Fibroblast of the conjunctiva (primary cell): Measurements from ENCODE around the gene SEC14L5.

Source experiments
- DNase-seq: peaks from one replicate; pipeline ENCODE4 v3.0.0-alpha.2; 2010; ENCODE audit warnings: low read depth

Gene SEC14L5

GRCh38 chr16:5012887-5013286, 54.8 kb downstream of the SEC14L5 start:
- DNase-seq, result no peak

GRCh38 chr16:5015351-5015750, 57.2 kb downstream of the SEC14L5 start:
- DNase-seq, result no peak

- no peak for DNase-seq
Measured at GRCh38 chr16:5015887-5016286, 57.8 kb downstream of the SEC14L5 start.

- no peak for DNase-seq
Measured at GRCh38 chr16:5016967-5017677, 59.0 kb downstream of the SEC14L5 start.

GRCh38 chr16:5017678-5017969, 59.5 kb downstream of the SEC14L5 start:
- DNase-seq, result no peak

- DNase-seq, result no peak
Measured at GRCh38 chr16:5018793-5019192, 60.7 kb downstream of the SEC14L5 start.

GRCh38 chr16:5019775-5020174, 61.6 kb downstream of the SEC14L5 start:
- no peak for DNase-seq

- DNase-seq, result no peak
Measured at GRCh38 chr16:5020551-5020950, 62.4 kb downstream of the SEC14L5 start.

GRCh38 chr16:5022521-5022920, 64.4 kb downstream of the SEC14L5 start:
- no peak for DNase-seq

GRCh38 chr16:5024632-5025031, 66.5 kb downstream of the SEC14L5 start:
- no peak for DNase-seq

- no peak for DNase-seq
Measured at GRCh38 chr16:5025171-5025632, 67.1 kb downstream of the SEC14L5 start.

- DNase-seq, result no peak
Measured at GRCh38 chr16:5026664-5027063, 68.5 kb downstream of the SEC14L5 start.

GRCh38 chr16:5027086-5027485, 69.0 kb downstream of the SEC14L5 start:
- DNase-seq, result no peak

- DNase-seq, result no peak
Measured at GRCh38 chr16:5027575-5028235, 69.6 kb downstream of the SEC14L5 start.

- no peak for DNase-seq
Measured at GRCh38 chr16:5028950-5029475, 70.9 kb downstream of the SEC14L5 start.

GRCh38 chr16:5030251-5030870, 72.2 kb downstream of the SEC14L5 start:
- no peak for DNase-seq

- no peak for DNase-seq
Measured at GRCh38 chr16:5031601-5032000, 73.5 kb downstream of the SEC14L5 start.

- no peak for DNase-seq
Measured at GRCh38 chr16:5032748-5033167, 74.6 kb downstream of the SEC14L5 start.

- peak; percentile 54 for DNase-seq
Measured at GRCh38 chr16:5033256-5034166, 75.4 kb downstream of the SEC14L5 start, which contains the start of gene NAGPA. NAGPA (minus strand) TSS chr16:5033935; CDS start chr16:5033914, 21 bp downstream.

GRCh38 chr16:5034167-5034523, 76.0 kb downstream of the SEC14L5 start:
- DNase-seq, result no peak

- no peak for DNase-seq
Measured at GRCh38 chr16:5035909-5036227, 77.7 kb downstream of the SEC14L5 start.
